ENCODE data around the gene CEL. TPM values are rescaled to one million over a fixed set of nuclear protein-coding genes. Genes with fewer than 3 reads are reported as not detected.

CEL gene
- total RNA-seq, 2 donors from 2014 or later: 1.7 to 2.8 TPM

- 80% methylated on average over 8 of the region's 8 CpGs for WGBS
- H3K27ac ChIP-seq: no peak overlapping the region
- intact Hi-C loops (cut with DNase I): loop anchor here (5.0 kb wide), 1 partner anchor 105 kb away; no protein-coding TSS in a partner anchor
- no peak overlapping the region for H3K4me3 ChIP-seq
- H3K4me1 ChIP-seq (replicated peaks): no peaks in the 10 kb centered on the region
- H3K9me3 ChIP-seq: no peaks in the 10 kb centered on the region
- peaks cover 2 to 6% of the 10 kb centered on the region in 2 donors for H3K36me3 ChIP-seq
- TF ChIP-seq POLR2A (IDR thresholded peaks at IDR 0.05): no peak
- TF ChIP-seq CTCF (IDR thresholded peaks at IDR 0.05): no peak
- no peak for TF ChIP-seq POLR2AphosphoS5 (IDR thresholded peaks at IDR 0.05)
- no peak for DNase-seq (ENCODE audit: low spot score)
- no peaks in the 10 kb centered on the region for H3K27me3 ChIP-seq (replicated peaks; ENCODE audit: insufficient read depth)
Measured at GRCh38 chr9:133042676-133043075, 19.1 kb upstream of the CEL start.

- Histone ChIP-seq H3K4me3 (no peak overlapping the region), H3K27me3 (replicated peaks; ENCODE audit: insufficient read depth) (no peaks in the 10 kb centered on the region), H3K4me1 (replicated peaks) (no peaks in the 10 kb centered on the region), H3K36me3 (peaks cover 2 to 6% of the 10 kb centered on the region in 2 donors), H3K27ac (no peak overlapping the region), H3K9me3 (no peaks in the 10 kb centered on the region)
- 96% methylated on average over 16 of the region's 16 CpGs for WGBS
- no peak for DNase-seq (ENCODE audit: low spot score)
- TF ChIP-seq CTCF (IDR thresholded peaks at IDR 0.05): no peak
- TF ChIP-seq POLR2A (IDR thresholded peaks at IDR 0.05): no peak
- no peak for TF ChIP-seq POLR2AphosphoS5 (IDR thresholded peaks at IDR 0.05)
- intact Hi-C loops (cut with DNase I): loop anchor here (5.0 kb wide), 1 partner anchor 104 kb away; no protein-coding TSS in a partner anchor
Measured at GRCh38 chr9:133043449-133044035, 18.2 kb upstream of the CEL start.

DNA sequence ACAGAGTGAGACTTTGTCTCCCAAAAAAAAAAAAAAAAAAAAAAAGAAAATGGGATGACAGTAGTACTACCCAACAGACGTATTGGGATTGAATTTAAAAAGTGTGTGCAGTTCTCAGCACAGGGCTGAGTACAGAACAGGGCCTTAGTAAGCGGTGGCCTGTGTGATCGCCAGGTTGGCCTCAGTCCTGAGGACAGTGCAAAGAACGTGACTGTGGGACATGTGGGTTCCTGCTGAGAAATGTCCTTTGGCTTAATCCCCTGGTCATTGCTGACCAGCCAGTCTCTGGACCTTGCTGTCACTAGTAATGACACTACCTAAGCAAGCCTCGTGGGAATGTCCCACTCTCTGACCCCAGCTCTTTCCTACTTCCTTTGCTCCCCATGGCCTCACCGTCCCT, 17.7 kb upstream of the CEL start:
- Histone ChIP-seq H3K27ac (no peak overlapping the region), H3K4me3 (no peak overlapping the region), H3K27me3 (replicated peaks; ENCODE audit: insufficient read depth) (no peaks in the 10 kb centered on the region), H3K4me1 (replicated peaks) (no peaks in the 10 kb centered on the region), H3K36me3 (peaks cover 2 to 6% of the 10 kb centered on the region in 2 donors), H3K9me3 (no peaks in the 10 kb centered on the region)
- DNase-seq (ENCODE audit: low spot score): no peak
- intact Hi-C loops (cut with DNase I): loop anchor here (5.0 kb wide), 1 partner anchor 103 kb away; no protein-coding TSS in a partner anchor
- TF ChIP-seq POLR2A (IDR thresholded peaks at IDR 0.05) (no peak), CTCF (IDR thresholded peaks at IDR 0.05) (no peak), POLR2AphosphoS5 (IDR thresholded peaks at IDR 0.05) (no peak)
- 94% methylated on average over 6 of the region's 6 CpGs for WGBS

- peaks cover 2 to 6% of the 10 kb centered on the region in 2 donors for H3K36me3 ChIP-seq
- no peak for DNase-seq (ENCODE audit: low spot score)
- no peak overlapping the region for H3K27ac ChIP-seq
- intact Hi-C loops (cut with DNase I): loop anchor here (5.0 kb wide), 1 partner anchor 103 kb away; no protein-coding TSS in a partner anchor
- no peak for TF ChIP-seq POLR2AphosphoS5 (IDR thresholded peaks at IDR 0.05)
- TF ChIP-seq CTCF (IDR thresholded peaks at IDR 0.05): no peak
- no peak for TF ChIP-seq POLR2A (IDR thresholded peaks at IDR 0.05)
- H3K27me3 ChIP-seq (replicated peaks; ENCODE audit: insufficient read depth): no peaks in the 10 kb centered on the region
- no peaks in the 10 kb centered on the region for H3K9me3 ChIP-seq
- no peak overlapping the region for H3K4me3 ChIP-seq
- WGBS: 93% methylated on average over 11 of the region's 11 CpGs
- no peaks in the 10 kb centered on the region for H3K4me1 ChIP-seq (replicated peaks)
Measured at GRCh38 chr9:133044661-133045060, 17.1 kb upstream of the CEL start.

DNA sequence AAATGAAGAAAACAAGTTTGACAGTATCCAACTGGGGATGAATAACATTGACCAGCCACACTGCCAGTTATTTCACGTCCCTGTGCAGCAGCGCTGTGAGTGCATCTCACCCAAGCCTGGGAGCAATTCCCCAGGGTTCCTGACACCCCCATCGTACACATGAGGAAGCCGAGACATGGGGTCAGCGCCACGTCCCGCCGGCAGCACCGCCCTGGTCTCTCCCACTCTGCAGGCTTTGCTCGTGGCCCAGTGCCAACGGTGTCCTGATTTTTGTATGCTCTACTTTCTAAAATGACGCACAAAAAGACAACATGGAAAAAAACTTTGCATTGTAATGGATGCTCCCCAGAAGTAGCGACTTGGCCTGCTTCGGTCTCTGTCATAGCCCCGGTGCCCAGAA, 16.6 kb upstream of the CEL start:
- Histone ChIP-seq H3K9me3 (no peaks in the 10 kb centered on the region), H3K27me3 (replicated peaks; ENCODE audit: insufficient read depth) (no peaks in the 10 kb centered on the region), H3K27ac (no peak overlapping the region), H3K4me1 (replicated peaks) (no peaks in the 10 kb centered on the region), H3K4me3 (no peak overlapping the region), H3K36me3 (peaks cover 2 to 6% of the 10 kb centered on the region in 2 donors)
- no peak for DNase-seq (ENCODE audit: low spot score)
- WGBS: 94% methylated on average over 15 of the region's 15 CpGs
- intact Hi-C loops (cut with DNase I): no loop called here
- TF ChIP-seq POLR2AphosphoS5 (IDR thresholded peaks at IDR 0.05) (no peak), CTCF (IDR thresholded peaks at IDR 0.05) (no peak)

All from prostate gland (tissue), 2 donors.